Myocyte (in vitro differentiated cells): ENCODE measurements around the gene LHX1. TPM values are rescaled to one million over a fixed set of nuclear protein-coding genes. Genes with fewer than 3 reads are reported as not detected.
A peak's percentile ranks its signal among the peaks of the same experiment; 100 is the strongest.

ENCODE experiments used
- DNase-seq: peaks from one replicate; pipeline ENCODE4 v3.0.0-alpha.2; 2012; ENCODE audit warnings: low read depth
- total RNA-seq: library from RNA; depleted of rRNA; stranded (reverse); fragments of >200 nt; gene quantifications from 2 replicates; pipeline ENCODE4 v1.2.3, GENCODE V29; 2014

Gene LHX1
- total RNA-seq, 1 donor from 2014 or later, result not detected

DNA sequence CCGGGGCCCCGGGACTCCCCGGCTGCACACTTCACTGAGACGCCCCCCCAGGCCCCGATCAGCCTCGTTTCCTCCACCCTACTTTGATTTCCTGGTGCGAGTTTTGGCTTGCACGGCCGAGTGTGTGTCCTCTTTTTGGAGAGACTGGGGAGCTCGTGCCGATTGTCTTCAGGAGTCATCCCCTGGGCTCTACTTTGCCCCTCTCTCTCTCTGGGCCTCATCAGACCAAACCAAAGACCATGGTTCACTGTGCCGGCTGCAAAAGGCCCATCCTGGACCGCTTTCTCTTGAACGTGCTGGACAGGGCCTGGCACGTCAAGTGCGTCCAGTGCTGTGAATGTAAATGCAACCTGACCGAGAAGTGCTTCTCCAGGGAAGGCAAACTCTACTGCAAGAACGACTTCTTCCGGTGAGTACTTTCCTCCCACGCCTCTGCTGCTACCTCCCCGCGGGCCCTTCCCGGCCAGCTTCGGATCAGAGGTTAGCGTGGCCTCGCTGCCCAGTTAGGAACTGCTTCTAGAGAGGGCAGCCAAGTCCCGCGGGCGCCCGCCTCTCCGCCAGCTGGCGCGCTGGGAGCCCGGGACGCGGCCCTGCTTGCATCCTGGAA lies 787 bp downstream of the LHX1 start:
- DNase-seq, result no peak

DNA sequence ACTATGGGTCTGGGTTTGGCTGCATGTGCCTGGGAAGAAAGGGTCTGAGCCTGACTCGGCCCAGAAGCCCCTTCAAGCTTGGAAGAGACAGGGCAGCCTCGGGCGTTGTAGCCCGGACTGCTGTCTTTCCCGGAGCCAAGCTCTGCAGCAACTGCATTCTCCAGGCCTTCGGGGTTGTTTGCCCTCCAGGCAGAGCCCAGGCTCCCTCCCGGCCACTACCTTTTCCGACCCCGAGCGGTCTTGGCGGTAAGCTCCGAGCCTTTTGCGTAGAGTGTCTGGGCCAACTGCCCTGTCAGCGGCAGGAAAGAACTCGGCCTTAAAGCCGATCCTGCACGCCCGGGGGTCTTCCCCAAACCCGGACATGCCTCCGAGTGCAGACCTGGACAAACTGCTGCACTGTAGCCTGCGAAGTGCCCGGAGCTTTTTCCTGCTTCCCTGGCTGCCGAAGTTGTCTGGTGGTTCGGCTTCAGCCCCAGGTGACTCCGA lies 1.3 kb downstream of the LHX1 start:
- no peak for DNase-seq

DNA sequence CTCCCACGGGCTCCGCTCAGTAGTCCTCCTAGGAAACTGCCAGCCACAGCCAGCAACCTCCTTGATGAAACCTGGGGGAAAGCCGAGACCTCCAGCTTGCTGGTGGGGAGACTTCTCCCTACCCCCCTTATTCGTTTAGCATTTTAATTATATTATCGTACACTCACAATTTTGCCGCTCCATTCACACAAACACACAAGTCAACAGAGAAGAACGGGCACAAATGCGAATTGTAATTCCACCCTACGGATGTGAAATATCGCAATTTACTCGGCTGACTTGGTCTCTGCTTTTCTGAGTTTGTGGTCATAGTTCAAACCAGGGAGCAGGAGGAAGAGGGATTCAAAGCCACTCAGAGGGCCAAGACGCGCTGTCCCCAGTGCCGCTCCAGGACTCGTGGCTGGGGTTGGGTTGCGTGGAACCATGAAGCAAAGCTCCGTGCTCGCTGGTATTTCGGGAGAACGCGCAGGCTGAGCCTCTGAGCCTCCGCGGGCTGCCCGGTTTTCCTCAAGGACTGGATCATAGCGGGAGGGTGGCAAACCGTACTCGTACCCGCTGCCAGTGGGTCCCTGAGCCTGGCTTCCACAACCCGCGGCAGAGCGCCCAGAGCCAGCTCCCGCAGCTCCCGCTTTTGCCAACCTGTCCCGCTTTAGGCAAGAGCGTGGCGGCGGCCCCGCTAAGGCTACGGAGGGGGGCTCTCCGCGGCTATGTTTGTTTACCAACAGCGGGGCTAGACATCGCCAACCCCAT lies 2.0 kb downstream of the LHX1 start:
- DNase-seq, result no peak

DNA sequence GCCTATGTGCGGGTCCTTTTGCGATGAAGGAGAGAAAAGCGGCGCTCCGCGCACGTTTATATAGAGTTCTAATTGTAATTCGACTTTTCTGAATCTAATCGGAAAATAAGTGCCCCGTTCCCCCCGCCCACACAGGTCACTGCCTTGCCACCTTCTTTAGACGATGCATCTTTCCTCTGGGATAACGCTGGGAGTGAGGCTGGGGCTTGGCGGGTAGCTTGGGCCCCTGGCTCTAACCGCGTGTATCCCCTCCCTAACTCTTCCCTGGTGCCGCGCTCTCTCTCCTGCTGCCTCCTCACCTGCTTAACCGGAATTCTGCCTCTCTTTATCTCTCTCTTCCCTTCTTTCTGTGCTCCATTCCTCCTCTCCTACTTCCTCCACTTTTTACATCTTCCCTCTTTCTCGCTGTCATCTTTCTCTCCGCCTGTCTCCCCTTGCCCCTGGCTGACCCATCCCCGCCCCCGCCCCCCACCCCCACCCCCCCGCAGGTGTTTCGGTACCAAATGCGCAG lies 2.6 kb downstream of the LHX1 start:
- no peak for DNase-seq

DNA sequence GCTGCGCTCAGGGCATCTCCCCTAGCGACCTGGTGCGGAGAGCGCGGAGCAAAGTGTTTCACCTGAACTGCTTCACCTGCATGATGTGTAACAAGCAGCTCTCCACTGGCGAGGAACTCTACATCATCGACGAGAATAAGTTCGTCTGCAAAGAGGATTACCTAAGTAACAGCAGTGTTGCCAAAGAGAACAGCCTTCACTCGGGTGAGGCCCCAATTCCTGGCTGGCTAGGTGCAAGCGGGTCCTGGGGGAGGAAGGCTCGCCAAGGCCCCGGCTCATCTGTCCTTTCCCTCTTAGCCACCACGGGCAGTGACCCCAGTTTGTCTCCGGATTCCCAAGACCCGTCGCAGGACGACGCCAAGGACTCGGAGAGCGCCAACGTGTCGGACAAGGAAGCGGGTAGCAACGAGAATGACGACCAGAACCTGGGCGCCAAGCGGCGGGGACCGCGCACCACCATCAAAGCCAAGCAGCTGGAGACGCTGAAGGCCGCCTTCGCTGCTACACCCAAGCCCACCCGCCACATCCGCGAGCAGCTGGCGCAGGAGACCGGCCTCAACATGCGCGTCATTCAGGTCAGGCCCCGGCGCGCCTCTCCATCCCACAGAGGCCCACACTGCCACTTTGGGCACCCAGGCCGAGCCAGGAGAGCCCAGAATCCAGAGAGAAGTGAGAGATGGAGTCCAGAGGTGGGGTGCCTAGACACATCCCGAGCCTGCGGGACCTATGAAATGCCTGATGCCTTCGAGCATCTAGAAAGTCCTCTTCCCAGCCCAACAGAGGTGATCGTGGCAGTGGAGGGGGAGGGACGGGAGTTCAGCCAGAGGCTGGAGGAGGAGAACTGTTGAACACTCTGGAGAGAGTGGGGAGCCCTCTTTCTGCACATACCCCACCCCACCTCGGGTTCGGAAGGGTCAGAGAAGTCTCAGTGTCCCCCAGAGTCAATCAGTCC lies 3.3 kb downstream of the LHX1 start:
- no peak for DNase-seq

DNA sequence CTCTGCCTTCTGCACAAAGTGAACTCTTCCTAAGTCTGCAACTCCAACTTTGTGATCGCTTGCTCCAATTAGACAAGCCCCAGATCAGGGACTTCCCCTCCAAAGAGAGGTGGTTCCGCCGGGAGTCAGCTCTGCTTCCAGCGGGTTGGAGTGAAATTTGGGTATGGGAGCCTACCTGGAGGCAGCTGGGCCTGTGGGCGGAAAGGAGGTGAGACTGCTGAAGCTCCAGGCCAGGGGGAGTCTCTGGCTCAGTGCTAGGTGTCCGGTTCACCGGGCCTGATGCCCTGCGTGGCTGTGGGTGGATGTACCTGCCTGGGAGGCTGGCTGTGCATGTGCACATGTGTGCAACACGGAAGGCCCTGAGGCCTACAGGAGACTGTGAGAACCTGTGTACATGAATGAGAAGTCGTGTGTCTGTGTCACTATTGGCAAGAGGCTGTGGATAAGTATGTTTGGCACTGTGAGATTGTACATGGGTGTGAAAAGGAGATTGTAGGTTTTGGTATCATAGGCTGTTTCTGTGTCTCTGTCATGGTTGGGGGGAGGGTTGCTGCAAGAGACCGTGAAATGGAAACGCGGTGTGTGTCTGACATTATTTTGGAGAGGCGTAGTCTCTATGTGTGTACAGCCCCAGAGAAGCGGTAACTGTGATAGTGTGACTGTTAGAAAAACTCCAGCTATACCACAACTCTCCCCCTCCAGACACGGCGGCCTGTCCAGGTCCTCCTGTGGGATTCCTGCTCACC lies 4.2 kb downstream of the LHX1 start:
- no peak for DNase-seq

DNA sequence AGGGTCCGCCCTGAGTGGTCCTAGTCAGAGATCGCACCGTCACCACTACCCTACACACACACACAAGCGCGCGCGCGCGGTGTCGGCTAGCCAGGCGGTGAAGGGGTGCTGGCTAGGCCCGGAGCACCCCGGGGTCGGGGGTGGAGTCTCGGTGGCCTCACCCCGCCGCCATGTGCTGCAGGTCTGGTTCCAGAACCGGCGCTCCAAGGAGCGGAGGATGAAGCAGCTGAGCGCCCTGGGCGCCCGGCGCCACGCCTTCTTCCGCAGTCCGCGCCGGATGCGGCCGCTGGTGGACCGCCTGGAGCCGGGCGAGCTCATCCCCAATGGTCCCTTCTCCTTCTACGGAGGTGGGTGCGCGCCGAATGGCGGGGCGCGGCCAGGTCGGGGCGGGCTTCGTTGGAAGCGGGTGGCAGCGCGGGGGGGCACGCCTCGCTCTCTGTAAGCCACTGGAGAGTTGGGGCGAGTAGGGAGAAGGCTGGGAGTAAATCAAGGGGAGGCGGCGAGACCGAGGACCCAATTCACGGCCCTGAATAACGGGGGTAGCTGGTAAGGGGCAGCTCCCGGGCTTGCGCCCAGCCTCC lies 4.8 kb downstream of the LHX1 start:
- no peak for DNase-seq

DNA sequence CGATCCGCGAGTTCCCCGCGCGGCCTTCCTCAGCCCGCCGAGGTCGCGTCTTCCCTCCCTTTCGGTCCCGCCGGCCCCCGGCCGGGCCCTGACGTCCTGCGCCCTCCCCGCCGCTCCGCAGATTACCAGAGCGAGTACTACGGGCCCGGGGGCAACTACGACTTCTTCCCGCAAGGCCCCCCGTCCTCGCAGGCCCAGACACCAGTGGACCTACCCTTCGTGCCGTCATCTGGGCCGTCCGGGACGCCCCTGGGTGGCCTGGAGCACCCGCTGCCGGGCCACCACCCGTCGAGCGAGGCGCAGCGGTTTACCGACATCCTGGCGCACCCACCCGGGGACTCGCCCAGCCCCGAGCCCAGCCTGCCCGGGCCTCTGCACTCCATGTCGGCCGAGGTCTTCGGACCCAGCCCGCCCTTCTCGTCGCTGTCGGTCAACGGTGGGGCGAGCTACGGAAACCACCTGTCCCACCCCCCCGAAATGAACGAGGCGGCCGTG lies 5.4 kb downstream of the LHX1 start:
- DNase-seq, result no peak

DNA sequence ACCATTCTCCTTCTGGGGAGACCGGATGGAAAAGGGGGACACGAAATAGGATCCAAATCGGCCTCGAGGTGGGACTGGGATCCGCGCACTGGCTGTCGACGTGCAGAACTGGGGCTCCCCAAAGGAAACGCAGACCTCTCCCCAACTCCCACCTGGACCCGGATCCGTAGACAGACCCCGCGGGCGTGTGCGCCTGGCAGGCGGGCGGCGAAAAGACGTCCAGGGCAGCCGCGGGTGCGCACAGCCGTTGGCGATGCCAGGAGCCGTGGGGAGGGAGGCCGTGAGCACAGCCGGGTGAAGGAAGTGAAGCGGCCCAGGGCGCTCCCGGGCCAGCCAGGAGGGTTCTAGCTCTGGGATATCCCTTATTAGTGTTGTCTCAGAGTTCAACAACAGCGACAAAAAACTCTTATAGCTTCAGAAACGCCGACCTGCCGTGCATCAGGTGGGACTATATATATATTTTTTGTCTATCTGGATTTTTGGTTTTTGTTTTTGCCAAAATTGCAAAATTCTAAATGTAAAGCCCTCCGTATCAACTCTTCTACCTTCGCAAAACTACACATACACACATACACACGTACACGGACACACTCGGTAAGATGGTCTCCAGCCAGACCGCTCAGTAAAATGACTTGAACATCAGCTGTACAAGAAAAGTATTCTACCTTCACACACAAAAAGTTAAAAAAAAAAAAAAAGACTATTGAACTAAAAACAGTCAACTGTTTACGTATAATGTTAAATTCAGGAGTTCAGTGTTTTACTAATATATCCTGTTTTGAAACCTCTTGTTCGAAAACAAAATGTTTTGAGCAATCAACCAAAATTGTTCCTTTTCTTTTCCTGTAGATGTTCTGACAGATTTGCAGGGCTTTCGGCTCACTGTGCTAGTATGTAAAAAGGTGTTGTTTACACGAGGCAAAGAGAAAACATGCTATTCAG lies 6.2 kb downstream of the LHX1 start:
- DNase-seq, result no peak

DNA sequence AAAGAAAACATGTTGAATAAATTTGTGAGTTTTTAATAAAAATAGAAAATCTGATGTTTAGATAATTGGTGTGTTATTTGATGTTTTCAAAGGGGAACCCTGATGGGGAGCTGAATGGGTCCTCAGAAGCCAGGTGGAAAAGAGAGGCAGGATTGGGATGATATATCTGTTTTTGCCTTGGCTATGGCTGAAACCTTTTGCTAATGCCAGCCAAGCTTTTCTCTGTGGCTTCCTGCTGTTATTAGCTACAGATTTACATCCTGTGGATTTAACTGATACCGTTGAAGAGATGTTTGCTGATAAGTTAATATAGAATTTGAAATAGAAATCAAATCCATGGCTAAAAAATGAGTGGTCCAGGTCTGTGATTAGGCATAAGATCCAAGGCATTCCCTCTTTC lies 7.3 kb downstream of the LHX1 start:
- DNase-seq, result no peak

DNA sequence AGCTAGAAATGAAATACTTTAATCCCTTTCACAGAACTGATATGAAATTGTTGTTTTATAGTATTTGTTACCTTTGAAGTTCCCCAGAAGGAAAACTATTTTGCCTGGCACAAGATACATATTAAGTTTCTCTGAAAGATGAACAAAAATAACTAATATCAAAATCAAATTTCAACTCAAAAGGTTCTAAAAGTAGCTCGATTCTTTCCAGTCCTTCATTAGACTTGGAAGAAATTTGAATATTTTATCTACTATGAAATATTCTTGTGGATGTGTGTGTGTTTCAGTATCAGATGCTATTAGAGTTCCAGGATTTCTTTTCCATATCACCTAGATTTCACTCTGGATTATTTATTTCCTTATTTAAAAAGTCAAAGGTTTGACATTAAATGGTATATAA lies 7.9 kb downstream of the LHX1 start:
- DNase-seq, result no peak

DNA sequence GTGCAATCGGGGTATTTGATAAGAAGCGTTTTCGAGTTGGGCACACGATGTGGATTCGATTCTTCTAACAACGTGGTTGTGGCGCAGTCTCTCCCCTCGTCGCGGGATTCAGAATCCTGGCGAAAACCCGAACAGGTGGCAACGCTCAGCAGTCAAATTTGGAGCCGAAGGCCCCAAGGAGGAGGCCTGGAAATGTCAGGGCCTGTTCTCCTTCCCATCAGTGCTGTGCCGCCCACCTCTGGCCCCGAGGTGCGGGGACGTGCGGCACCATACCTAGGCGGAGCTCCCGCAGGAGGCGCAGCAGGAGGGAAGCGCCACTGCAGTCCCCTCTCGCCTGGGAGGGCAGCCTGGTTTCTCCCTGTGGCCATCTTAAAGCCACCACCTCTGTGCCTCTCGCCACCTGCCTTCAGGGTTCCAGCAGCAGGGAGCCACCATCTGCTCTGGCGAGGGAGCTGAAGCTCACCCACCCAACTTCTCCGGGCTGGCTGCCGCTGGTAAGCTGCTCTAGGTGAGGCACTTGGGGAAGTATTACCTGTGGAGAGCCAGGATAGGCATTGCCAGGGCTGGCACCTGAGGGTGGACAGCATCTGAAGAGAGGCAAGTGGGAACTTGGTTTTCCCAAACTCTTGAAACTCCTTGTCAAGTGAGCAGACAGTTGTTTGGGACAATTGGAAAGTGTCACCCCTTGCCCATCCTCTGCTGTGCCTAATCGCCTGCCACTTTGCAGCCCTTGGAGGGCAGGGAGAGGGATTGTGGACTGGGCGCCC lies 8.9 kb downstream of the LHX1 start:
- no peak for DNase-seq

DNA sequence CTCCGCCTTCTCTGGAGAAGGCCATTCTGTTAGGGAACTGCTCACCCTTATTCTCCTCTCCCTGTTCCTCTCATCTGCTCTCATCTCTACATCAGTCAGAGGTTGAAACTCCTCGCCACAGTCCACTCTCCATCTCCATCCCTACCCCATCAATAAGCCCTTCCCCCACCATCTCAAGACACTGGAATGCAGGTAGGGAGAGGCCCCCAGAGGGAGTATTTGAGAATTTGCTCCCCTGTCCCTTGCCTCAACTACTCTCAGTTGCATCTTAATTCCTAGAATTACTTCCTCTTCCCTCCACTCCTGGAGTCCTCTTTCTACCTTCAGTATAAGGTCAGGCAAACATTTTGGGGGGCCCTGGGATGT lies 9.4 kb downstream of the LHX1 start:
- no peak for DNase-seq

DNA sequence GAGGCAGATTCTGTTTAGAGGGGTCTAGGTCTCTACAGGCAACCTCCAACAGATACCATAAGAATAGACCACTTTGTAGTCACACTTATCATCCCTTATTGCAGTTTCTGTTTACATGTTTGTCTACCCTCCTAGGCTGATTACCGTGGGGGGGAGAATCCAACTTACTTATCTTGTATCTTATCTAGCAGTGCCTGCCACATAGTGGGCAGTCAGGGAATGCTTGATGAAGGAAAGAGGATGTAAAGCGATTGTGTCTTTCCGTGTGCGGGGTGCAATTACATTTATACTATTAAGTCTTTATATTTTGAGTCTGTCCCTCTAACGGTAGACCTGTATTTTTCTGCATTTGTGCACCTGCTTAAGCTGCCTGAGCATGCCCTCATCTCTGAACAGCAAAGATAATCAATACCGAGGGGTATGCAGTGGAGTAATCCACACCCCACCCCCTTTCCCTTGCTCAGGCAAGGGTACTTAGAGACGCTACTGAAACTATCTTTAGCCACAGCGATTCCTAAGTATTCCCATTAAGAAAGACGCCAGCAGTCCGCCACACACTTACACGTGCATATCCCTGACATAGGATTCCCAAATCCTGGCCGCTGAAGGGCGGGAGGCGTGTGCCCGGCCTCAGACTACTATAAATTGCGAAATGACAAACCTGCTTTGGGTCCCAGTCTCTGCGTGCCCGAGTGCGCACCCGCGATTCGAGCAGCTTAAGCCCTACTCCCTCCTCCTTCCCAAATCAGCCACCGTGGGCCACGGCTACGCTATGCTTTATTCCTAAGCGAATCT lies 10.8 kb downstream of the LHX1 start:
- DNase-seq, result no peak

DNA sequence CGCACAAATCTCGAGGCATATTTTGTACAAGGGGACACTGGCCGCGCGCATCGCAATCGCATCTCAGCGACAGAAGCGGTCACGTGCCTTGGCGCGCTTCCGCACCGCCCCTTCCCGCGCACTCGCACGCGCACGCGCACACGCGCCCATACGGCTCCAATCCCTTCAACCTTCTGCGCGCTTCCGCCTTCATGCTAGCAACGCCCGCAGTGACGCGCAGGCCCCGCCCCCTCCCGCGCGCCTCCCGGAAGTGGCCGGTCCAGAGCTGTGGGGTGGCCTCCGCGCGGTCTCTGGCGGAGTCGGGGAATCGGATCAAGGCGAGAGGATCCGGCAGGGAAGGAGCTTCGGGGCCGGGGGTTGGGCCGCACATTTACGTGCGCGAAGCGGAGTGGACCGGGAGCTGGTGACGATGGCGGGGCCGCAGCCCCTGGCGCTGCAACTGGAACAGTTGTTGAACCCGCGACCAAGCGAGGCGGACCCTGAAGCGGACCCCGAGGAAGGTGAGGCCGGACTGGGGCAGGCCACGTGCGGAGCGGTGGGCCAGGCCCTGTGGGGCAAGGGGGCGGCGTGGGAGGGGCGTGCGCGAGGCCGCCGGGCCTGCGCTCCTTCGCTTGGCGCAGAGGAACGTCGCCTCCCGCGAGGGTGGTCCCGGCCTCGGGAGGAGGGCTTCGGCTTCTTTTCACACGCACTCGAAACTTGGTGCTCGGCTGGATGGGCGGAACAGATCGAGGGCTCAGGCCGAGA lies 11.6 kb downstream of the LHX1 start, which contains the start of gene AATF:
Gene AATF (plus strand): TSS at position 238 of the 744 bp plus-strand sequence. CDS start 172 bp downstream, at position 410.
- peak; percentile 97 for DNase-seq

DNA sequence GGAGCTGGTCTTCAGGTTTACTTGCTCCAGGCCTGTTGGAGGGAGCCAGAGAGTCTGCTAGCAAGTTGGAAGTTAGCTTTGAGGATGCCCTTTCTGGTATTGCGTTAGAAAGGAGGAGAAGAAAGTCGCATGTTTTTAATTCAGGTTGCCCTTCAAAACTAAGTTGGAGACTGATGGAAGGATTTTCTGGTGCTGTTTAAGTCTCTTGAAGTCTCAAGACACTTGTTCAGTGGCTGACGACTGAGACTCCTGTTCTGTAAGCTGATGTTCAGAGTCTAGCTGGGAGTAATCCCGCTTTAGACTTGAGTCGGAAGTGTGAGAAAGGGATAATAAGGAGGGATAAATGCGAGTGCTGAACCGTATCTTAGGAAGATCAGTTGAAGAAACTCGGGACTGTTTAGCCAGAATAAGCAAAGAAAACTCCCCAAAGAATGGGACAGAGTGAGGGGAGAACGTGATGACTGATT lies 12.2 kb downstream of the LHX1 start:
- DNase-seq, result peak; percentile 56

DNA sequence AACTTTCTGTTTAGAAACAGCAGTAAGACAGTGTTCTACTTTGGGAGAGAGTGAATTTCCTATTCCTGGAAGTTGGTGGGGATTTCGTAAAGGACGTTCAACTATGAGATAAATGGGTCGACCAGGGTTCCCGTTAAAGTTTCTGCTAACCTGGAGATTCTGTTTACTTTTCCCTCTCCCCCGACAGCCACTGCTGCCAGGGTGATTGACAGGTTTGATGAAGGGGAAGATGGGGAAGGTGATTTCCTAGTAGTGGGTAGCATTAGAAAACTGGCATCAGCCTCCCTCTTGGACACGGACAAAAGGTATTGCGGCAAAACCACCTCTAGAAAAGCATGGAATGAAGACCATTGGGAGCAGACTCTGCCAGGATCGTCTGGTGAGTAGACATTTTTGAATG lies 12.8 kb downstream of the LHX1 start:
- DNase-seq, result no peak
